Neural progenitor cell (in vitro differentiated cells): ENCODE data around the gene IL1R2.

Source experiments
- EZH2 ChIP-seq: fragments of 200-600 bp; sonication (generic); IDR thresholded peaks from 2 replicates; pipeline ENCODE4 v1.6.1; 2017; ENCODE audit warnings: antibody characterized with exemption, mild to moderate bottlenecking, moderate library complexity
- EZH2phosphoT487 ChIP-seq: fragments of 200-600 bp; sonication (generic); IDR thresholded peaks from 2 replicates; pipeline ENCODE4 v1.6.1; 2017; ENCODE audit warnings: antibody characterized with exemption
- TF ChIP-seq, protein P1 (sequence below): fragments of 200-600 bp; sonication (generic); IDR thresholded peaks from 2 replicates; pipeline ENCODE4 v1.5.1; 2017; ENCODE audit warnings: antibody characterized with exemption, mild to moderate bottlenecking

DNA sequence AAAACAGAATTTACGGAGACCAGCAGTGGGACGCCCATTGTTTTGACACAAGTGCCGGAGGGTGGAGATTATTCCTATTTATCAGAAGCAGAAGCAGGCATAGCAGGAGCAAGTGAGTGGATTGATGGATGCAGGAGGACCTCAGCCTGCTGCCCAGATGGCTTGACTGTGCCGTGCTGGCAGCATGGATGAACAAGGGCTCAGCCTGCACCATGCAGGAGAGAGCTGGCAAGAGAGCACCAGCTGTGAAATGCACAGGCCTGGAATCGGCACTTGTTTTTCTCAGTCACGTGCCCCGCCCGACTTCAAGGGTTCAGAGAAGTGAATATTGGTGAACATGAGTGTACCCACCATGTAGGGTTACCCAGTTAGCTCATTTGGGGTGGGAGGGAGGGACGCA lies 4.0 kb downstream of the IL1R2 start:
- TF ChIP-seq, protein P1, sequence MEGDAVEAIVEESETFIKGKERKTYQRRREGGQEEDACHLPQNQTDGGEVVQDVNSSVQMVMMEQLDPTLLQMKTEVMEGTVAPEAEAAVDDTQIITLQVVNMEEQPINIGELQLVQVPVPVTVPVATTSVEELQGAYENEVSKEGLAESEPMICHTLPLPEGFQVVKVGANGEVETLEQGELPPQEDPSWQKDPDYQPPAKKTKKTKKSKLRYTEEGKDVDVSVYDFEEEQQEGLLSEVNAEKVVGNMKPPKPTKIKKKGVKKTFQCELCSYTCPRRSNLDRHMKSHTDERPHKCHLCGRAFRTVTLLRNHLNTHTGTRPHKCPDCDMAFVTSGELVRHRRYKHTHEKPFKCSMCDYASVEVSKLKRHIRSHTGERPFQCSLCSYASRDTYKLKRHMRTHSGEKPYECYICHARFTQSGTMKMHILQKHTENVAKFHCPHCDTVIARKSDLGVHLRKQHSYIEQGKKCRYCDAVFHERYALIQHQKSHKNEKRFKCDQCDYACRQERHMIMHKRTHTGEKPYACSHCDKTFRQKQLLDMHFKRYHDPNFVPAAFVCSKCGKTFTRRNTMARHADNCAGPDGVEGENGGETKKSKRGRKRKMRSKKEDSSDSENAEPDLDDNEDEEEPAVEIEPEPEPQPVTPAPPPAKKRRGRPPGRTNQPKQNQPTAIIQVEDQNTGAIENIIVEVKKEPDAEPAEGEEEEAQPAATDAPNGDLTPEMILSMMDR, result no peak
- TF ChIP-seq EZH2 (no peak), EZH2phosphoT487 (no peak)
